Liver (tissue), 9 donors: ENCODE results near the gene LRRC15. TPM values are rescaled to one million over a fixed set of nuclear protein-coding genes. Genes with fewer than 3 reads are reported as not detected.

ENCODE experiments used
- DNase-seq: peaks from one replicate; pipeline ENCODE4 v3.0.0-alpha.2; 2017; ENCODE audit warnings: low spot score
- H3K27ac ChIP-seq, 2 donors: one replicate each; pipeline ENCODE4 v1.7.0; 2013; ENCODE audit warnings: inconsistent platforms in 2 of 2, low read length in 2 of 2, control low read depth in 1 of 2, low read depth in 1 of 2, mild to moderate bottlenecking in 1 of 2
- H3K27me3 ChIP-seq, 4 donors: one replicate each; pipeline versions ENCODE4 v1.6.1 to v1.7.0; 2013; ENCODE audit warnings: low read length in 3 of 4, inconsistent platforms in 1 of 4, mild to moderate bottlenecking in 1 of 4, moderate library complexity in 1 of 4; ENCODE audit not compliant: control insufficient read depth in 4 of 4, insufficient read depth in 4 of 4
- H3K36me3 ChIP-seq, 4 donors: one replicate each; pipeline versions ENCODE4 v1.6.1 to v1.7.0; 2013; ENCODE audit warnings: low read length in 3 of 4, mild to moderate bottlenecking in 3 of 4, low read depth in 1 of 4, moderate library complexity in 1 of 4; ENCODE audit not compliant: control insufficient read depth in 4 of 4, insufficient read depth in 3 of 4
- H3K4me1 ChIP-seq, 4 donors: one replicate each; pipeline versions ENCODE4 v1.6.1 to v1.7.0; 2013; ENCODE audit warnings: low read length in 3 of 4, mild to moderate bottlenecking in 3 of 4, moderate library complexity in 1 of 4; ENCODE audit not compliant: control insufficient read depth in 4 of 4, insufficient read depth in 4 of 4
- H3K4me3 ChIP-seq, 3 donors: one replicate each; pipeline versions ENCODE4 v1.6.1 to v1.7.0; 2013; ENCODE audit warnings: low read length in 3 of 3, control low read depth in 1 of 3, low read depth in 1 of 3, mild to moderate bottlenecking in 1 of 3
- H3K9ac ChIP-seq, 2 donors: one replicate each; pipeline ENCODE4 v1.7.0; 2013; ENCODE audit warnings: low read length in 2 of 2, mild to moderate bottlenecking in 2 of 2, moderate library complexity in 2 of 2, control low read depth in 1 of 2, low read depth in 1 of 2
- H3K9me3 ChIP-seq, 4 donors: one replicate each; pipeline versions ENCODE4 v1.6.1 to v1.7.0; 2013; ENCODE audit warnings: low read length in 3 of 4; ENCODE audit not compliant: control insufficient read depth in 4 of 4
- ATF3 ChIP-seq: IDR thresholded peaks from 2 replicates; pipeline ENCODE4 v1.6.1; 2016; ENCODE audit warnings: antibody characterized with exemption
- CTCF ChIP-seq: fragments of 150-350 bp; IDR thresholded peaks from 2 replicates; pipeline ENCODE4 v1.5.1; 2017; ENCODE audit warnings: improper control_type of control experiment, low read depth, low read length; ENCODE audit not compliant: missing input control
- EGR1 ChIP-seq, 2 donors: IDR thresholded peaks; 2 replicates each; pipeline ENCODE4 v1.6.1; 2016 to 2018; ENCODE audit warnings: antibody characterized with exemption in 2 of 2, low read depth in 2 of 2
- FOXA1 ChIP-seq: IDR thresholded peaks from 2 replicates; pipeline ENCODE4 v1.6.1; 2016; ENCODE audit warnings: antibody characterized with exemption
- FOXA2 ChIP-seq: IDR thresholded peaks from 2 replicates; pipeline ENCODE4 v1.6.1; 2016; ENCODE audit warnings: antibody characterized with exemption
- GABPA ChIP-seq, 2 donors: IDR thresholded peaks in 1 of 2; conservative IDR thresholded peaks in 1 of 2; 2 replicates each; pipeline ENCODE4 v1.6.1; 2016; ENCODE audit warnings: antibody characterized with exemption in 2 of 2, mild to moderate bottlenecking in 1 of 2, moderate library complexity in 1 of 2
- HNF4A ChIP-seq, 2 donors: conservative IDR thresholded peaks; 2 replicates each; pipeline ENCODE4 v1.6.1; 2016; ENCODE audit warnings: antibody characterized with exemption in 2 of 2, mild to moderate bottlenecking in 2 of 2
- HNF4G ChIP-seq: IDR thresholded peaks from 2 replicates; pipeline ENCODE4 v1.6.1; 2016; ENCODE audit warnings: antibody characterized with exemption
- JUND ChIP-seq, 2 donors: IDR thresholded peaks; 2 replicates each; pipeline ENCODE4 v1.6.1; 2016; ENCODE audit warnings: antibody characterized with exemption in 2 of 2
- MAX ChIP-seq: IDR thresholded peaks from 2 replicates; pipeline ENCODE4 v1.6.1; 2016; ENCODE audit warnings: antibody characterized with exemption
- NR2F2 ChIP-seq: IDR thresholded peaks from 2 replicates; pipeline ENCODE4 v1.6.1; 2016; ENCODE audit warnings: antibody characterized with exemption
- RAD21 ChIP-seq, 2 donors: IDR thresholded peaks; 2 replicates each; pipeline ENCODE4 v1.6.1; 2016; ENCODE audit warnings: antibody characterized with exemption in 2 of 2, mild to moderate bottlenecking in 2 of 2
- REST ChIP-seq: IDR thresholded peaks from 2 replicates; pipeline ENCODE4 v1.6.1; 2016; ENCODE audit warnings: antibody characterized with exemption, mild to moderate bottlenecking
- RXRA ChIP-seq, 2 donors: IDR thresholded peaks; 2 replicates each; pipeline ENCODE4 v1.6.1; 2017 to 2018; ENCODE audit warnings: antibody characterized with exemption in 2 of 2, mild to moderate bottlenecking in 1 of 2
- SP1 ChIP-seq: IDR thresholded peaks from 2 replicates; pipeline ENCODE4 v1.6.1; 2018; ENCODE audit warnings: antibody characterized with exemption, mild to moderate bottlenecking
- TAF1 ChIP-seq: conservative IDR thresholded peaks from 2 replicates; pipeline ENCODE4 v1.6.1; 2016; ENCODE audit warnings: antibody characterized with exemption, mild to moderate bottlenecking
- YY1 ChIP-seq: IDR thresholded peaks from 2 replicates; pipeline ENCODE4 v1.6.1; 2016; ENCODE audit warnings: antibody characterized with exemption, mild to moderate bottlenecking
- ZBTB33 ChIP-seq: IDR thresholded peaks from 2 replicates; pipeline ENCODE4 v1.6.1; 2016; ENCODE audit warnings: antibody characterized with exemption
- WGBS: extraction: QIAGEN DNeasy Blood & Tissue Kit; methylation state at CpG from one replicate; pipeline ENCODE4 v1.1.7; 2013; 5-methylcytosine and 5-hydroxymethylcytosine counted together
- polyA plus RNA-seq, 2 donors: library from polyadenylated mRNA; stranded (reverse) in 1 of 2; unstranded in 1 of 2; fragments of 200-250 nt in 1 of 2; fragments of >200 nt in 1 of 2; fragmentation: Nextera tagmentation in 1 of 2; extraction: Ambion mirVana in 1 of 2; gene quantifications; one replicate each; pipeline versions ENCODE4 v1.2.1 to v1.2.3, GENCODE V29; 2013 to 2015
- total RNA-seq, 2 donors: library from RNA; depleted of rRNA; stranded (reverse); fragments of >200 nt; gene quantifications; one replicate each; pipeline ENCODE4 v1.2.3, GENCODE V29; 2014
- donor health status: healthy.
- donor health status: healthy.
- donor health status: healthy.
- donor health status: healthy.
- donor health status: healthy.

LRRC15 gene
- total and polyA plus RNA-seq, 4 donors: 0.03 to 0.08 (median 0.05) TPM; not detected in 1

- Histone ChIP-seq H3K27me3 (peaks cover 0 to 4% (median under 1%) of the 10 kb centered on the region in 4 donors), H3K9ac (no peak overlapping the region), H3K4me1 (peaks cover 0 to 2% (median 0%) of the 10 kb centered on the region in 4 donors), H3K9me3 (no peaks in the 10 kb centered on the region), H3K27ac (no peak overlapping the region), H3K36me3 (no peaks in the 10 kb centered on the region), H3K4me3 (no peak overlapping the region)
- TF ChIP-seq FOXA2 (no peak), GABPA (IDR thresholded peaks at IDR 0.05 in 1 of 2, conservative IDR thresholded peaks at IDR 0.05 in 1 of 2) (no peak), CTCF (no peak), FOXA1 (no peak), SP1 (no peak), EGR1 (IDR thresholded peaks at IDR 0.05; ENCODE audit: low read depth in 2 of 2) (no peak), ATF3 (no peak), NR2F2 (no peak), TAF1 (no peak), HNF4G (no peak), YY1 (no peak)
- 83% methylated on average over 9 of the region's 10 CpGs for WGBS
- no peak for DNase-seq
Measured at GRCh38 chr3:194370753-194371152, 1.2 kb upstream of the LRRC15 start.

GRCh38 chr3:194368918-194369317 lies 625 bp downstream of the LRRC15 start:
- WGBS: 82% methylated on average over 6 of the region's 6 CpGs
- H3K36me3 ChIP-seq: no peaks in the 10 kb centered on the region
- no peak for TF ChIP-seq FOXA1
- no peak for TF ChIP-seq CTCF
- TF ChIP-seq MAX: no peak
- no peak for TF ChIP-seq TAF1
- no peak for TF ChIP-seq JUND (IDR thresholded peaks at IDR 0.05)
- TF ChIP-seq ATF3: no peak
- TF ChIP-seq HNF4G: no peak
- no peak for TF ChIP-seq REST
- TF ChIP-seq FOXA2: no peak
- no peak for TF ChIP-seq NR2F2
- no peak for TF ChIP-seq ZBTB33
- no peak for TF ChIP-seq RXRA (IDR thresholded peaks at IDR 0.05)
- no peak for TF ChIP-seq HNF4A (conservative IDR thresholded peaks at IDR 0.05)
- no peak for TF ChIP-seq SP1
- TF ChIP-seq RAD21 (IDR thresholded peaks at IDR 0.05): no peak
- no peak for TF ChIP-seq YY1
- TF ChIP-seq GABPA (IDR thresholded peaks at IDR 0.05 in 1 of 2, conservative IDR thresholded peaks at IDR 0.05 in 1 of 2): no peak
- TF ChIP-seq EGR1 (IDR thresholded peaks at IDR 0.05; ENCODE audit: low read depth in 2 of 2): no peak
- no peak overlapping the region for H3K27ac ChIP-seq
- H3K27me3 ChIP-seq: peaks cover 0 to 4% (median under 1%) of the 10 kb centered on the region in 4 donors
- H3K9me3 ChIP-seq: no peaks in the 10 kb centered on the region
- no peak overlapping the region for H3K9ac ChIP-seq
- no peak overlapping the region for H3K4me3 ChIP-seq
- peaks cover 0 to 9% (median 3%) of the 10 kb centered on the region in 4 donors for H3K4me1 ChIP-seq
- DNase-seq: no peak
